B cell (primary cell): Measurements from ENCODE around the gene FMR1. TPM values are rescaled to one million over a fixed set of nuclear protein-coding genes. Genes with fewer than 3 reads are reported as not detected.

ENCODE experiments used
- ATAC-seq: fragments of 200-7000 bp; cut with Tn5 transposase; one replicate; pipeline ENCODE4 v1.10.0; 2021; ENCODE audit warnings: low read depth, mild to moderate bottlenecking, moderate number of reproducible peaks, moderate library complexity
- CTCF ChIA-PET: fragments of 350-600 bp; sonication (Branson Sonifier 250); formaldehyde crosslinking; loops from one replicate; lab custom pipeline; 2021; ENCODE audit warnings: antibody characterized with exemption, inconsistent platforms; lab: Charles Lee
- POLR2A ChIA-PET: fragments of 350-600 bp; sonication (Branson Sonifier 250); formaldehyde crosslinking; loops from one replicate; lab custom pipeline; 2021; ENCODE audit warnings: antibody characterized with exemption; lab: Charles Lee
- DNase-seq: peaks from one replicate; pipeline ENCODE4 v3.0.0; 2013
- H2AFZ ChIP-seq: 2 replicates; pipeline ENCODE4 v1.6.1; 2012; ENCODE audit warnings: mild to moderate bottlenecking, low read depth, low read length; ENCODE audit not compliant: insufficient read depth, poor library complexity, severe bottlenecking
- H3K27ac ChIP-seq, 2 donors: 1 replicate in 1 of 2; 2 replicates in 1 of 2; pipeline ENCODE4 v1.5.1; 2012 to 2013; ENCODE audit warnings: low read length in 2 of 2, mild to moderate bottlenecking in 2 of 2, moderate library complexity in 1 of 2
- H3K27me3 ChIP-seq, 4 experiments: fragments of 200-600 bp in 1 of 4; sonication (generic) in 1 of 4; replicated peaks in 1 of 4; 1 replicate in 2 of 4; 2 replicates in 2 of 4; pipeline versions ENCODE4 v1.6.1 to v1.7.0; 2013 to 2016; ENCODE audit warnings: low read length in 3 of 4, mild to moderate bottlenecking in 2 of 4, mixed read lengths in 1 of 4, moderate library complexity in 1 of 4; ENCODE audit not compliant: insufficient read depth in 4 of 4, control insufficient read depth in 3 of 4; ENCODE audit errors: control extremely low read depth in 1 of 4
- H3K36me3 ChIP-seq, 2 experiments: replicated peaks in 1 of 2; 1 replicate in 1 of 2; 2 replicates in 1 of 2; pipeline versions ENCODE4 v1.6.1 to v1.7.1; 2013; ENCODE audit warnings: low read length in 1 of 2; ENCODE audit not compliant: insufficient read depth in 2 of 2, control insufficient read depth in 1 of 2; ENCODE audit errors: control extremely low read depth in 1 of 2, extremely low read depth in 1 of 2
- H3K4me1 ChIP-seq, 2 donors: fragments of 200-600 bp in 1 of 2; sonication (generic) in 1 of 2; 1 replicate in 1 of 2; 2 replicates in 1 of 2; pipeline versions ENCODE4 v1.5.1 to v1.6.1; 2013 to 2017; ENCODE audit warnings: low read length in 2 of 2; ENCODE audit not compliant: control insufficient read depth in 2 of 2, insufficient read depth in 2 of 2
- H3K4me2 ChIP-seq: replicated peaks from 2 replicates; pipeline ENCODE3; 2012; ENCODE audit warnings: mild to moderate bottlenecking, low read depth, low read length; ENCODE audit not compliant: poor library complexity, severe bottlenecking
- H3K4me3 ChIP-seq, 5 experiments: fragments of 200-600 bp in 1 of 5; sonication (generic) in 1 of 5; 1 replicate in 3 of 5; 2 replicates in 2 of 5; pipeline versions ENCODE4 v1.5.1 to v1.7.0; 2011 to 2016; ENCODE audit warnings: low read length in 4 of 5, mild to moderate bottlenecking in 4 of 5, low read depth in 2 of 5, control low read depth in 1 of 5, moderate library complexity in 1 of 5; ENCODE audit not compliant: insufficient read depth in 1 of 5; ENCODE audit errors: control extremely low read depth in 1 of 5, extremely low read depth in 1 of 5
- H3K79me2 ChIP-seq: fragments of 200-600 bp; sonication (generic); one replicate; pipeline ENCODE4 v1.6.0; 2016; ENCODE audit warnings: low read length; ENCODE audit not compliant: control insufficient read depth, insufficient read depth
- H3K9ac ChIP-seq: fragments of 200-600 bp; sonication (generic); 2 replicates; pipeline ENCODE4 v1.6.1; 2017; ENCODE audit warnings: mild to moderate bottlenecking, low read length, moderate library complexity
- H3K9me3 ChIP-seq, 3 donors: one replicate each; pipeline versions ENCODE4 v1.6.1 to v1.7.1; 2013; ENCODE audit warnings: low read length in 2 of 3; ENCODE audit not compliant: control insufficient read depth in 2 of 3, insufficient read depth in 1 of 3; ENCODE audit errors: control extremely low read depth in 1 of 3
- H4K20me1 ChIP-seq: 2 replicates; pipeline ENCODE4 v1.6.0; 2012; ENCODE audit warnings: mild to moderate bottlenecking, low read length; ENCODE audit not compliant: insufficient read depth, control insufficient read depth, poor library complexity, severe bottlenecking
- H3K27ac Mint-ChIP-seq: one replicate; pipeline ENCODE4 v1.8.0; 2021; ENCODE audit warnings: mixed read lengths
- H3K27me3 Mint-ChIP-seq: one replicate; pipeline ENCODE4 v1.8.0; 2021; ENCODE audit warnings: mixed read lengths
- H3K4me1 Mint-ChIP-seq: one replicate; pipeline ENCODE4 v1.8.0; 2021; ENCODE audit warnings: mixed read lengths
- H3K4me3 Mint-ChIP-seq: one replicate; pipeline ENCODE4 v1.8.0; 2021; ENCODE audit warnings: mixed read lengths
- H3K9me3 Mint-ChIP-seq: one replicate; pipeline ENCODE4 v1.8.0; 2022; ENCODE audit warnings: mixed read lengths; ENCODE audit not compliant: insufficient read depth
- CTCF ChIP-seq: fragments of 200-600 bp; IDR thresholded peaks from one replicate; pipeline ENCODE4 v1.8.0; 2022; ENCODE audit warnings: antibody characterized with exemption, mild to moderate bottlenecking
- EZH2 ChIP-seq: IDR thresholded peaks from 2 replicates; pipeline ENCODE4 v1.6.1; 2012; ENCODE audit warnings: borderline replicate concordance, low read depth, mild to moderate bottlenecking, moderate library complexity, low read length; ENCODE audit not compliant: insufficient read depth, poor library complexity, severe bottlenecking
- WGBS: methylation state at CpG from one replicate; pipeline ENCODE4 v1.1.5; 2013; ENCODE audit warnings: missing lambda C conversion rate; ENCODE audit not compliant: insufficient coverage; 5-methylcytosine and 5-hydroxymethylcytosine counted together
- intact Hi-C: fragments of 100-400 bp; cut with micrococcal nuclease; formaldehyde crosslinking; loops from one replicate; pipeline ENCODE4 v1.10.0; 2022
- polyA plus RNA-seq: library from polyadenylated mRNA; depleted of rRNA; stranded (reverse); fragments of >200 nt; gene quantifications from 2 replicates; pipeline ENCODE4 v1.2.3, GENCODE V29; 2012
- total RNA-seq, 2 donors: library from RNA; stranded (reverse); fragments of 120-200 nt in 1 of 2; gene quantifications; 1 replicate in 1 of 2; 2 replicates in 1 of 2; pipeline versions ENCODE4 v1.2.3 to v1.2.4, GENCODE V29; 2013 to 2022

The FMR1 gene
- total and polyA plus RNA-seq, 2 donors (not counting 1 experiment from before 2014, with no cell fraction given): 19.1 to 92.7 TPM

GRCh38 chrX:147945286-147945685 lies 33.6 kb downstream of the FMR1 start:
- ChIA-PET POLR2A (no interaction called here), CTCF (no interaction called here)
- no peak for ATAC-seq
- H3K9me3 ChIP-seq: no peaks in the 10 kb centered on the region
- H3K27me3 Mint-ChIP-seq: no peaks in the 10 kb centered on the region
- no peak overlapping the region for H2AFZ ChIP-seq
- H3K4me1 ChIP-seq: no peaks in the 10 kb centered on the region
- H3K27ac Mint-ChIP-seq: no peak overlapping the region
- intact Hi-C loops: no loop called here
- no peaks in the 10 kb centered on the region for H3K79me2 ChIP-seq
- H3K27ac ChIP-seq: no peak overlapping the region
- no peak overlapping the region for H3K4me2 ChIP-seq
- no peak for DNase-seq
- no CpG with 5 or more reads among the region's 5 CpGs for WGBS
- H3K9me3 Mint-ChIP-seq: no peaks in the 10 kb centered on the region
- H3K4me3 Mint-ChIP-seq: no peak overlapping the region
- no peak overlapping the region for H3K9ac ChIP-seq
- no peaks in the 10 kb centered on the region for H4K20me1 ChIP-seq
- H3K36me3 ChIP-seq: peaks cover 2 to 38% of the 10 kb centered on the region in 2 experiments
- no peaks in the 10 kb centered on the region for H3K27me3 ChIP-seq
- H3K4me3 ChIP-seq: no peak overlapping the region
- no peaks in the 10 kb centered on the region for H3K4me1 Mint-ChIP-seq
- no peak for TF ChIP-seq CTCF
- no peak for TF ChIP-seq EZH2

GRCh38 chrX:147948531-147948930 lies 36.8 kb downstream of the FMR1 start:
- TF ChIP-seq EZH2 (no peak), CTCF (no peak)
- no CpG with 5 or more reads among the region's 7 CpGs for WGBS
- Histone ChIP-seq H3K27me3 (no peaks in the 10 kb centered on the region), H3K4me3 (no peak overlapping the region), H3K4me1 (no peaks in the 10 kb centered on the region), H3K4me2 (no peak overlapping the region), H3K36me3 (peaks cover 2 to 28% of the 10 kb centered on the region in 2 experiments), H3K9ac (no peak overlapping the region), H3K79me2 (no peaks in the 10 kb centered on the region), H3K27ac (no peak overlapping the region), H2AFZ (no peak overlapping the region), H3K9me3 (no peaks in the 10 kb centered on the region), H4K20me1 (no peaks in the 10 kb centered on the region)
- H3K4me3 Mint-ChIP-seq: no peak overlapping the region
- ATAC-seq (no peak), DNase-seq (no peak)
- H3K27me3 Mint-ChIP-seq: no peaks in the 10 kb centered on the region
- CTCF ChIA-PET: no interaction called here
- H3K27ac Mint-ChIP-seq: no peak overlapping the region
- no peaks in the 10 kb centered on the region for H3K9me3 Mint-ChIP-seq
- H3K4me1 Mint-ChIP-seq: no peaks in the 10 kb centered on the region
- POLR2A ChIA-PET: no interaction called here
- intact Hi-C loops: no loop called here
